GM23338 (cell line): ENCODE results near the gene NPAS2.

Experiments used
- EZH2 ChIP-seq: fragments of 200-600 bp; sonication (generic); IDR thresholded peaks from one replicate; pipeline ENCODE4 v1.8.0; 2017; ENCODE audit warnings: antibody characterized with exemption, mild to moderate bottlenecking, low read depth; ENCODE audit not compliant: unreplicated experiment
- EZH2phosphoT487 ChIP-seq: fragments of 200-600 bp; sonication (generic); IDR thresholded peaks from one replicate; pipeline ENCODE4 v1.8.1; 2018; ENCODE audit warnings: antibody characterized with exemption; ENCODE audit not compliant: unreplicated experiment
- JUNB ChIP-seq: IDR thresholded peaks from one replicate; pipeline ENCODE4 v1.6.1; 2016; ENCODE audit warnings: antibody characterized with exemption; ENCODE audit not compliant: unreplicated experiment
- POLR2AphosphoS5 ChIP-seq: IDR thresholded peaks from 2 replicates; pipeline ENCODE4 v1.6.1; 2016; ENCODE audit warnings: antibody characterized with exemption, low read depth
- REST ChIP-seq: IDR thresholded peaks from one replicate; pipeline ENCODE4 v1.6.1; 2018; ENCODE audit warnings: antibody characterized with exemption; ENCODE audit not compliant: unreplicated experiment
- ZNF331 ChIP-seq: fragments of 250-450 bp; sonication (Bioruptor Pico); IDR thresholded peaks from 2 replicates; pipeline ENCODE4 v1.5.0; 2020; ENCODE audit warnings: low read depth, mild to moderate bottlenecking, moderate library complexity
- TF ChIP-seq, protein P1 (sequence below), 2 experiments: fragments of 200-600 bp in 1 of 2; sonication (generic) in 1 of 2; conservative IDR thresholded peaks; 2 replicates each; pipeline versions ENCODE4 v1.5.1 to v1.6.1; 2016 to 2017; ENCODE audit warnings: antibody characterized with exemption in 2 of 2, low read depth in 2 of 2, mild to moderate bottlenecking in 2 of 2, moderate library complexity in 1 of 2

DNA sequence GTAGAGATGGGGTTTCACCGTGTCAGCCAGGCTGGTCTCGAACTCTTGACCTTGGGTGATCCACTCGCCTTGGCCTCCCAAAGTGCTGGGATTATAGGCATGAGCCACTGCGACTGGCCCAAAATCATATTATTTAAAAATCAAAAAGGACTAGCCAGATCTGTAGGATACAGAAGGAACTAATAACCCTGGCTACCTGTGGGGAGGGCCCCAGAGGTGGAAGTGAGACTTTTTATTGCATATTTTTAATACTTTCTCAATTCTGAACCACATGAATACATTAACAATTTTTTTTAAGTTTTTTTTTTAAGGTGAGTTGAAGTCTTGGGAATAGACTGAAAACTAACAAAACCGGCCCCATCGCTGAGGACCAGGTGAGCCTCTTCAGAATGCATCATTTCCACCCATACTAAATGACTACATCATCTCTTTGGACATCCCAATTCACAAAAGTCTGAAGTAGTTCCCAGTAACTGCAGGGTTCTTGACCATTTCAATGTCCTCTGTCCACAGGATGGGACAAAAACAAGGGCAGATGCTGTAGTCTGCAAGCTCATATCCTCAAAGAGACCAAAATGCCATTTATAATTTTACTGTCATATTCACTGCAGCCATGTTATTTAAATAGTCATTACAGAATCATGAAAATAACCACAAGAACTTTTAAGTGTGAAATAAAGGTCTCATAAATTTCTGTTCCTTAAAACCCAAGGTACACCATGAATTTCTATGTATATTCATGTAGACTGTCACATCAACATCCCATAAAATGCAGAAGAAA is 203.6 kb downstream of the NPAS2 start:
- TF ChIP-seq REST (no peak), EZH2 (no peak), ZNF331 (CRISPR knock-in tag) (no peak), JUNB (no peak), EZH2phosphoT487 (no peak), POLR2AphosphoS5 (no peak)
- TF ChIP-seq, protein P1, sequence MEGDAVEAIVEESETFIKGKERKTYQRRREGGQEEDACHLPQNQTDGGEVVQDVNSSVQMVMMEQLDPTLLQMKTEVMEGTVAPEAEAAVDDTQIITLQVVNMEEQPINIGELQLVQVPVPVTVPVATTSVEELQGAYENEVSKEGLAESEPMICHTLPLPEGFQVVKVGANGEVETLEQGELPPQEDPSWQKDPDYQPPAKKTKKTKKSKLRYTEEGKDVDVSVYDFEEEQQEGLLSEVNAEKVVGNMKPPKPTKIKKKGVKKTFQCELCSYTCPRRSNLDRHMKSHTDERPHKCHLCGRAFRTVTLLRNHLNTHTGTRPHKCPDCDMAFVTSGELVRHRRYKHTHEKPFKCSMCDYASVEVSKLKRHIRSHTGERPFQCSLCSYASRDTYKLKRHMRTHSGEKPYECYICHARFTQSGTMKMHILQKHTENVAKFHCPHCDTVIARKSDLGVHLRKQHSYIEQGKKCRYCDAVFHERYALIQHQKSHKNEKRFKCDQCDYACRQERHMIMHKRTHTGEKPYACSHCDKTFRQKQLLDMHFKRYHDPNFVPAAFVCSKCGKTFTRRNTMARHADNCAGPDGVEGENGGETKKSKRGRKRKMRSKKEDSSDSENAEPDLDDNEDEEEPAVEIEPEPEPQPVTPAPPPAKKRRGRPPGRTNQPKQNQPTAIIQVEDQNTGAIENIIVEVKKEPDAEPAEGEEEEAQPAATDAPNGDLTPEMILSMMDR (conservative IDR thresholded peaks at IDR 0.05; ENCODE audit: low read depth in 2 of 2) = no peak
